Adrenal gland (tissue), 5 donors: ENCODE measurements around the gene RPL7A.

ENCODE experiments used
- CTCF ChIP-seq, 6 experiments: fragments of 450-650 bp in 4 of 6; fragments of 200-600 bp in 2 of 6; sonication (generic) in 1 of 6; IDR thresholded peaks; 1 replicate in 5 of 6; 2 replicates in 1 of 6; pipeline versions ENCODE4 v1.5.1 to v1.8.0; 2016 to 2021; ENCODE audit warnings: antibody characterized with exemption in 6 of 6, mild to moderate bottlenecking in 2 of 6, moderate library complexity in 1 of 6
- POLR2A ChIP-seq, 2 donors: fragments of 450-650 bp; IDR thresholded peaks; one replicate each; pipeline ENCODE4 v1.6.1; 2017; ENCODE audit warnings: antibody characterized with exemption in 2 of 2, mild to moderate bottlenecking in 2 of 2, moderate library complexity in 1 of 2
- donor health status: DM: no; HTN: no; CAD: no.

DNA sequence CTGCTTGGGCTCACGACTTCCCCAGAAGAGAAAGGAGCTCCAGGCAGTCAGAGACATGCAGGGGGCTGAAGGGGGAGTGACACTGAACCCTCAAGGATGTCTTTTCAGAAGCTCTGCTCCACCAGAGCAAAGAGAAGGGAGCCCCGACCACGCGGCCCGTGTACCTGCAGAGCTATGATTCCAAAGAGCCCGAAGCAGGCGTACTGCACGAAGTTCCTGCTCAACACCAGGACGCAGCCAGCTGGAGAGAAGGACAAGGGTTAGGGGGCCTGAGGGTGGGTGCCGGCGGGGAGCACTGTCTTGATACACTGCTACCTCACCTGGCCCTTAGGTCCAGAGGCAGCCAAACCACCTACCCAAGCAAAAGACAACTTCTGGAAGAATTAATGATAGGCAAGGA is 18.4 kb downstream of the RPL7A start:
- TF ChIP-seq CTCF (IDR thresholded peaks at IDR 0.05) = no peak
- TF ChIP-seq POLR2A (IDR thresholded peaks at IDR 0.05) = no peak
